H9 (cell line): ENCODE measurements around the gene KCND2. TPM values are rescaled to one million over a fixed set of nuclear protein-coding genes. Genes with fewer than 3 reads are reported as not detected.

Experiments
- DNase-seq: peaks from one replicate; pipeline ENCODE4 v3.0.0-alpha.2; 2017
- H2AFZ ChIP-seq: one replicate; pipeline ENCODE4 v1.6.1; 2013; ENCODE audit warnings: mild to moderate bottlenecking, low read length, control low read depth, moderate library complexity
- H2AK5ac ChIP-seq: 2 replicates; pipeline ENCODE4 v1.6.1; 2013; ENCODE audit warnings: low read length, control low read depth, mixed read lengths; ENCODE audit not compliant: insufficient read length
- H2BK120ac ChIP-seq: one replicate; pipeline ENCODE4 v1.6.1; 2013; ENCODE audit warnings: low read depth, mild to moderate bottlenecking, low read length, control low read depth, inconsistent platforms; ENCODE audit not compliant: poor library complexity, severe bottlenecking
- H2BK12ac ChIP-seq: 2 replicates; pipeline ENCODE4 v1.6.1; 2013; ENCODE audit warnings: low read length, control low read depth, mixed read lengths, low read depth; ENCODE audit not compliant: insufficient read length
- H2BK15ac ChIP-seq: 2 replicates; pipeline ENCODE4 v1.6.1; 2013; ENCODE audit warnings: low read depth, low read length, control low read depth
- H2BK20ac ChIP-seq: one replicate; pipeline ENCODE4 v1.6.1; 2013; ENCODE audit warnings: low read depth, mild to moderate bottlenecking, low read length, control low read depth, inconsistent platforms; ENCODE audit not compliant: poor library complexity, severe bottlenecking
- H2BK5ac ChIP-seq: 2 replicates; pipeline ENCODE4 v1.6.1; 2013; ENCODE audit warnings: low read length, control low read depth, mixed read lengths; ENCODE audit not compliant: insufficient read length
- H3K14ac ChIP-seq: 2 replicates; pipeline ENCODE4 v1.6.1; 2013; ENCODE audit warnings: low read length, control low read depth; ENCODE audit not compliant: insufficient read depth
- H3K18ac ChIP-seq: 2 replicates; pipeline ENCODE4 v1.6.1; 2013; ENCODE audit warnings: low read depth, mild to moderate bottlenecking, mixed read lengths, low read length, control low read depth; ENCODE audit not compliant: insufficient read length
- H3K23ac ChIP-seq: 2 replicates; pipeline ENCODE4 v1.6.1; 2013; ENCODE audit warnings: low read length, control low read depth, mixed read lengths, low read depth; ENCODE audit not compliant: insufficient read length
- H3K23me2 ChIP-seq: 2 replicates; pipeline ENCODE4 v1.6.1; 2013; ENCODE audit warnings: low read depth, mild to moderate bottlenecking, mixed read lengths, low read length, control low read depth; ENCODE audit not compliant: insufficient read length, poor library complexity, severe bottlenecking
- H3K27ac ChIP-seq: 2 replicates; pipeline ENCODE4 v1.5.1; 2013; ENCODE audit warnings: low read length, control low read depth, mixed read lengths, low read depth; ENCODE audit not compliant: insufficient read length
- H3K27me3 ChIP-seq: 2 replicates; pipeline ENCODE4 v1.6.1; 2013; ENCODE audit warnings: low read length, control low read depth, inconsistent platforms; ENCODE audit not compliant: insufficient read depth
- H3K4ac ChIP-seq: 2 replicates; pipeline ENCODE4 v1.6.1; 2013; ENCODE audit warnings: low read depth, mild to moderate bottlenecking, control low read depth, inconsistent platforms, low read length, moderate library complexity
- H3K4me1 ChIP-seq: 2 replicates; pipeline ENCODE4 v1.6.1; 2013; ENCODE audit warnings: low read length, control low read depth, inconsistent platforms; ENCODE audit not compliant: insufficient read depth
- H3K4me2 ChIP-seq: 2 replicates; pipeline ENCODE4 v1.6.1; 2013; ENCODE audit warnings: low read length, control low read depth, mixed read lengths; ENCODE audit not compliant: insufficient read length, insufficient read depth
- H3K56ac ChIP-seq: 2 replicates; pipeline ENCODE4 v1.6.1; 2013; ENCODE audit warnings: low read depth, mild to moderate bottlenecking, mixed read lengths, low read length, control low read depth; ENCODE audit not compliant: insufficient read length
- H3K79me1 ChIP-seq: 2 replicates; pipeline ENCODE4 v1.6.1; 2013; ENCODE audit warnings: low read depth, mild to moderate bottlenecking, moderate library complexity, low read length, control low read depth, inconsistent platforms; ENCODE audit not compliant: insufficient read depth, poor library complexity, severe bottlenecking
- H3K79me2 ChIP-seq: 2 replicates; pipeline ENCODE4 v1.6.1; 2013; ENCODE audit warnings: low read length, control low read depth, inconsistent platforms; ENCODE audit not compliant: insufficient read depth
- H3K9ac ChIP-seq: 2 replicates; pipeline ENCODE4 v1.6.1; 2013; ENCODE audit warnings: low read length, control low read depth, mixed read lengths; ENCODE audit not compliant: insufficient read length; ENCODE audit errors: extremely low read depth
- H3K9me3 ChIP-seq: one replicate; pipeline ENCODE4 v1.6.1; 2013; ENCODE audit warnings: low read depth, low read length, inconsistent platforms; ENCODE audit not compliant: control insufficient read depth
- H3T11ph ChIP-seq: one replicate; pipeline ENCODE4 v1.6.1; 2013; ENCODE audit warnings: mild to moderate bottlenecking, low read length, control low read depth, inconsistent platforms
- H4K20me1 ChIP-seq: one replicate; pipeline ENCODE4 v1.6.1; 2013; ENCODE audit not compliant: control insufficient read depth, insufficient read length, insufficient read depth
- H4K5ac ChIP-seq: 2 replicates; pipeline ENCODE4 v1.6.1; 2013; ENCODE audit warnings: low read depth, mild to moderate bottlenecking, mixed read lengths, low read length, control low read depth; ENCODE audit not compliant: insufficient read length
- H4K8ac ChIP-seq: replicated peaks from 2 replicates; pipeline ENCODE4 v1.6.1; 2013; ENCODE audit warnings: low read length, control low read depth, mixed read lengths, low read depth; ENCODE audit not compliant: insufficient read length
- H4K91ac ChIP-seq: 2 replicates; pipeline ENCODE4 v1.6.1; 2013; ENCODE audit warnings: low read depth, mild to moderate bottlenecking, moderate library complexity, mixed read lengths, low read length, control low read depth; ENCODE audit not compliant: insufficient read length
- H3K27ac Mint-ChIP-seq, 3 experiments: 2 replicates in 2 of 3; 3 replicates in 1 of 3; pipeline ENCODE4 v1.8.0; 2020 to 2021; ENCODE audit warnings: mixed read lengths in 3 of 3, mild to moderate bottlenecking in 1 of 3, moderate library complexity in 1 of 3
- H3K27me3 Mint-ChIP-seq: 2 replicates; pipeline ENCODE4 v1.8.0; 2021; ENCODE audit warnings: low read depth, mild to moderate bottlenecking, moderate library complexity, mixed read lengths
- H3K36me3 Mint-ChIP-seq, 3 experiments: 2 replicates in 2 of 3; 3 replicates in 1 of 3; pipeline ENCODE4 v1.8.0; 2020 to 2021; ENCODE audit warnings: low read depth in 3 of 3, mixed read lengths in 3 of 3; ENCODE audit not compliant: insufficient read depth in 1 of 3
- H3K4me1 Mint-ChIP-seq, 2 experiments: 2 replicates each; pipeline ENCODE4 v1.8.0; 2020; ENCODE audit warnings: mixed read lengths in 2 of 2
- H3K4me3 Mint-ChIP-seq, 2 experiments: 2 replicates in 1 of 2; 3 replicates in 1 of 2; pipeline ENCODE4 v1.8.0; 2020 to 2021; ENCODE audit warnings: mild to moderate bottlenecking in 2 of 2, mixed read lengths in 2 of 2, moderate library complexity in 1 of 2
- H3K9me3 Mint-ChIP-seq, 2 experiments: 2 replicates in 1 of 2; 3 replicates in 1 of 2; pipeline ENCODE4 v1.8.0; 2020; ENCODE audit warnings: mild to moderate bottlenecking in 2 of 2, mixed read lengths in 2 of 2, moderate library complexity in 1 of 2
- CTCF ChIP-seq: fragments of 200-600 bp; sonication (generic); conservative IDR thresholded peaks from 3 replicates; pipeline ENCODE4 v1.8.0; 2021; ENCODE audit warnings: antibody characterized with exemption, mild to moderate bottlenecking
- WGBS: extraction: QIAGEN DNeasy Blood & Tissue Kit; methylation state at CpG from one replicate; pipeline ENCODE4 v1.1.7; 2013; ENCODE audit warnings: missing lambda C conversion rate, low lambda C conversion rate, mixed read lengths; ENCODE audit not compliant: insufficient read length; ENCODE audit errors: extremely low coverage; 5-methylcytosine and 5-hydroxymethylcytosine counted together
- total RNA-seq: library from RNA; stranded (reverse); gene quantifications from 2 replicates; pipeline ENCODE4 v1.2.1, GENCODE V29; 2021

Gene KCND2
- total RNA-seq, 1 experiment from 2014 or later = 6.4 TPM

GRCh38 chr7:120417244-120417979 lies 144.4 kb downstream of the KCND2 start:
- Mint-ChIP-seq H3K27me3 (no peaks in the 10 kb centered on the region), H3K4me1 (peaks cover 7 to 8% of the 10 kb centered on the region in 2 experiments; a peak in 3 of 4 replicates), H3K4me3 (no peak overlapping the region), H3K27ac (peak overlapping the region in 1 of 3 experiments; percentile 76; a peak in 2 of 7 replicates), H3K9me3 (no peaks in the 10 kb centered on the region), H3K36me3 (no peaks in the 10 kb centered on the region)
- H3K23me2 ChIP-seq = no peaks in the 10 kb centered on the region
- H2BK20ac ChIP-seq = no peak overlapping the region
- no peak overlapping the region for H2BK12ac ChIP-seq
- no peak overlapping the region for H3K23ac ChIP-seq
- H4K91ac ChIP-seq = no peak overlapping the region
- H4K5ac ChIP-seq = no peak overlapping the region
- no peaks in the 10 kb centered on the region for H3K4me1 ChIP-seq
- H2BK120ac ChIP-seq = no peak overlapping the region
- no peaks in the 10 kb centered on the region for H3K27me3 ChIP-seq
- TF ChIP-seq CTCF = no peak
- H2AK5ac ChIP-seq = no peak overlapping the region
- no peak overlapping the region for H3K56ac ChIP-seq
- no peak overlapping the region for H2BK15ac ChIP-seq
- no peak overlapping the region for H3K27ac ChIP-seq
- no CpG with 5 or more reads among the region's 4 CpGs for WGBS
- no peak overlapping the region for H2AFZ ChIP-seq
- H3K79me1 ChIP-seq = no peaks in the 10 kb centered on the region
- DNase-seq = no peak
- no peak overlapping the region for H3K14ac ChIP-seq
- no peaks in the 10 kb centered on the region for H3K79me2 ChIP-seq
- no peaks in the 10 kb centered on the region for H3K9me3 ChIP-seq
- no peak overlapping the region for H3K4me2 ChIP-seq
- H4K20me1 ChIP-seq = no peaks in the 10 kb centered on the region
- H3T11ph ChIP-seq = no peak overlapping the region
- H2BK5ac ChIP-seq = no peak overlapping the region
- H4K8ac ChIP-seq = no peak overlapping the region
- H3K9ac ChIP-seq = no peak overlapping the region
- no peak overlapping the region for H3K4ac ChIP-seq
- no peak overlapping the region for H3K18ac ChIP-seq
